Activated CD4-positive, alpha-beta T cell treated with anti-CD3 and anti-CD28 coated beads, Interleukin-2, Interleukin-6, amounts not matched to agents 100 ng/mL and 50 ng/mL, durations not matched to agents 16 hours and 8 hours (primary cell): Measurements from ENCODE around the gene HUNK.
"Not testable (repeated sequence)": the region's sequence is repeated elsewhere in the genome, so short reads cannot be mapped to it uniquely, and the experiment has no call there.

Experiments
- DNase-seq: peaks from one replicate; pipeline ENCODE4 v3.0.0-alpha.2; 2020

The HUNK gene

GRCh38 chr21:31871371-31871770 lies 1.4 kb upstream of the HUNK start:
- not testable (repeated sequence) for DNase-seq

- no peak for DNase-seq
These were observed 758 bp upstream of the HUNK start for GRCh38 chr21:31872072-31872451.

DNA sequence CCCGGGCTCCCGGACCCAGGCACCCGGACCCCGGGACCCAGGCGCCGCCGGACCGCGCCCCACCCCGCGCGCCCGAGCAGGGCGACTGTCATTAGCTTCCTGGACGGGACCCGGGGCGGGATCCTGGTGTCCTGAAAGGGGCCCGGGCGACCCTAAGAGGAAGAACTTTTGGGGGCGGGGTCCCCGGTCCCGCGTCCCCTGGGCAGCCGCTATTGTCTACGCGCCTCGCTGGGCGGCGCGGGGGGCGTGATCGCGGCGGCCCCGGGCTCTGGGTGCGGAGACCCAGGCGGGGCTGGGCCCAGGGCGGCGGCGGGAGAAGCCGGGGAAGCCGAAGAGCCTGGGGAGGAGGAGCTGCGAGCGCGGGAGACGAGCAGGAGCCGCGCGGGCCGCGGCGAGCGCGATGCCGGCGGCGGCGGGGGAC lies 465 bp downstream of the HUNK start:
- DNase-seq: no peak

- peak; percentile 65 for DNase-seq
These were observed 1.1 kb downstream of the HUNK start for GRCh38 chr21:31873696-31874599.

DNA sequence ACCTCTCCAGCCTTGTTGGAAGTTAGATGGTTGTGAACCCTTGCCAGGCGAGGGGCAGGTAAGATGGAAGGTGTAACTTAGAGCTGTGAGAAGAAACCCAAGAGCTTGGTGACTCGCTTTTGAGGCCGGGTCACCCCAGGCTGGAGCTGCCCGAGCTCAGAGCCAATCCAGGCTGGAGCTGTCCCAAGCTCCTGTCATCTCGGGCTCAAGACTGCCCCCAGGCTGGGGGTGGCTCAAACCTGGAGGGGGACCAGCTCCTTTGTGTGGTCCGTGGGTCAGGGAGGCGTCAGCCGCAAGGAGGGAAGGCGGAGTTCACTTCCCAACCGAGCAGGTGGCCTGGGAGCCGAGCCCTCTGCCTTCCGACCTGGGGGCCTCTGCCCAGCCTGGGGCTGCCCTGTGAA lies 2.0 kb downstream of the HUNK start:
- DNase-seq: no peak

DNA sequence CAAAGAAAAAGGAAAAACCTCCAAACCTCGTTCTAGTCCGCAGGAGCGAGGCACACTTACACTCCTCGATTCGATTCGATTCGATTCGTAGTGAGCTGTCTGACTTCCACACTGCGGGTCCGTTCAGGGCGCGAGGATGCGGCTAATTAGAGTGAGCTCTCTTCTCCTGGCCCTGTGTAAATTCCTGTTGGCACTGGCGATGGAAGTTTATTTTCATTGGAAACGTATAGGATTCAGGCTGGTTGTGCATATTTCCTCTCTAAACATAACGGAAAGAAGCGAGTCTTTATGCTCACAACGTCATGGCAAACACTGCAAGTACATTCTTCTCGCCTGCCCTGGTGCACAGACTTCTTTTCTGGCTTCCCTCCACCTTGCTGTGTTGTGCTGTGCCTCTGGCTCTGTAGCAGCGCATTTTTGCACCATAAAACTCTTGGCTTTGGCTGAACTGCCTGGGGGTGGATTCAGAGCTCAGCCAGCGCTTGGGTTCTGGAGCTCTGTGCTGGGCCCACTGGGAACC lies 2.7 kb downstream of the HUNK start:
- no peak for DNase-seq

GRCh38 chr21:31877463-31877957 lies 4.7 kb downstream of the HUNK start:
- no peak for DNase-seq

GRCh38 chr21:31878831-31879230 lies 6.0 kb downstream of the HUNK start:
- DNase-seq: no peak

GRCh38 chr21:31879241-31879650 lies 6.4 kb downstream of the HUNK start:
- DNase-seq: no peak

DNA sequence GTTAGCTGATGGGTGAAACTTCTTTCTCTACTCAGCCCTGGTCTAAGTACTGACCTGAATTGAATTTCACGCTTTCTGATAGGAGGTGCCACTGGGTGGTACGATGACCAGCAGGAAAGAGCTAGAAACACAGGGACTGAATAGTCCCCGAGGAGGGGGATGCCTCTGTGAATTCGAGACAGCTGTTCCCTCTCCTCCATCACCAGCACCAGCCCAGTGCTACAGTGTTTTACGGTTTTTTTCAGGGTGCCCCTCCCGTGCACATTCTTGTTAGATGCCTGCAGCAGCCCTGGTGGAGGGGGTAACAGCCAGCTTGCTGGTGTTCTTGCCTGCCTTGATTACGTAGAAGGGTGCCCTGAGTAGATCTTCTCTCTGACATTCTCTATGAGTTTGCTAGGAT lies 7.1 kb downstream of the HUNK start:
- DNase-seq: no peak

DNA sequence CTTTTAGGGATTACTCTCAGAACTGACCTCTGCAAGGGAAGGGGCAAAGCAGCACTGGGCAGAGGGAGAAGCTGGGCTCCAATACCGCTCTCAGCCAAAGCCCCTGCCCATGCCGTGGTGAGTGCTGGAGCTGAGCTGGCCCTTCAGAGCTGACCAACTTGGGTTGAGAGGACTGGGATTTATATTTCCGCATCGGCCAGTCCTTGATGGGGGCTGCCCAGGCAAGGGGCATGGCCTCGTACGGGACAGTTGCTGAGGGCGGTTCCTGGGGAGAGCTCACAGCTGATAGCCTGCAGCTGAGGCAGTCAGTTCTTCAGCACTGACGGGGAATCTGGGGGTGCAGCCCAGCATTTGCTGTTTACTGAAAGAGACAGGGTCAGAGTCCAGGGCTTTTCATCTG lies 8.0 kb downstream of the HUNK start:
- DNase-seq: no peak

DNA sequence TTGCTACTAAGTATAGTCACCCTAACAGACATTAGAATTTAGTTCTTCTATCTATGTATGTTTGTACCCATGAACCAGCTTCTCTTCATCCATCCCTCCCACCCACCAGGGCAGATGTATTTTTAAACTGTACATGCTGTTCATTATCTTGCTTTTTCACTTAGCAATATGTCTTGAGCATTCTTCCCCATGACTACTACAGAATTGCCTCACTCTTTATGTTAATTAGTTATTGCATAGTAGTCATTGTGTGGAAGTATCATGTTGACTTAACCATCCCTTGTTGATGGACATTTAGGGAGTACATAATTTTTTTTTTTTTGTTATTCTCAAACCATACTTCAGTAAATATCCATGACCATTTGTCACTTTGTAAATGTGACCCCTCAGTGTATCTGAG lies 9.9 kb downstream of the HUNK start:
- DNase-seq: no peak

DNA sequence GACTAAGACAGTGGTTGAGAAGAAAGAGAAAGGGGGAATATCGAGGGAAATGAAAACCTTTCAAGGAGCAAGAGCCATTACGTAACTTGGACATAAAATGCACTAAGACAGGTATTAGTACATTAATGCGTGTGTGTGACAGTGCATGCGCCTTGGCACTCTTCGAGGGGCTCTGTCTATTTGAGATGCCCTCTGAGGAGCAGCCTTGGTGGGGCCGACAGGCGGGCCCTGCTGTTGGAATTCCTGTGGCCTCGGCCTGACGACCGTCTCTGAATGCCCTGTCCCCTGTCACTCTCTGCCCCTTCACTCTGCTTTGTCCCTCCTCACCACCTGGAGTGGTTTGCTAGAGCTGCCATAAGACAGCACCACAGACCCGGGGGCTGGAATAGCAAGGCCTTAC lies 12.3 kb downstream of the HUNK start:
- no peak for DNase-seq

- DNase-seq: no peak
These were observed 14.1 kb downstream of the HUNK start for GRCh38 chr21:31886915-31887314.

DNA sequence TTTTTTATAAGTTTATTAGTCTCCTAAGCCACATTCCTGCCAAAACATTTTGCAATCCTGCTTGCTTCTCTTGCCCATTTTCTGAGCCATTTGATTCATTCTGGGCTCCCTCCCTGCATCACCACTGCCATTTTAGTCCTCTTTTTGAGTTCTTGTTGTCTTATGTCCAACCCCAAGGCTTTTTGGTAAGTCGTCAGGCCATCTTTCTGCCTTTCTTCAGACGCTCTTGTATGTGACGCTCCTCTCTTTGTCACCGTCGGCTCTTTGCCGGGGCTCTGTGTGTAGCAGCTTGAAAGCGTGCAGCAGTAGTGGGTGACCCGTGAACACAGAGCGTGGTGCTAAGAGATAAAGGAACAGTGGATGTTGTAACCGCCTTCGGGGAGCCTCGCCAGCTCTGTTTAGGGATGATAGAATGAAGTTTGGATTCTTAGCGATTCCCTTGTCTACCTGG lies 14.6 kb downstream of the HUNK start:
- no peak for DNase-seq

GRCh38 chr21:31888936-31889371 lies 16.1 kb downstream of the HUNK start:
- DNase-seq: no peak

DNA sequence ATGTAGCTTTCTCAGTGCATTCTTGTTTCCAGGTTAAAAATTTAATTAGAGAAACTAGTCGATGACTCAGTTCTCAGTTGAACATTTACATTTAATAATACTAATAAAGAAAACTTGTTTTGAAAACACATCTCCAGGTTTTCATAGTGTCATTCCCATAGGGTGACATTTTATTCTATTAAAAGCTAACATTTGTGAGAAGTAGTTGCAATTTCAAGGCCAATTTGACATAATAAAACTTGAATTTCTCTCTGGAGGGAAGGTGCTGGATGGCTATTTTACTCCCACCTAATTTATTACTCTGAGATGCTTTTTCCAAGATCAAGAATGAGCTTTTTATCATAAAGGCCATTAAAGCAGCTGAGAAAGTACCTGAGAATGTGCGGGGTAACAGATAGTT lies 16.6 kb downstream of the HUNK start:
- no peak for DNase-seq

DNA sequence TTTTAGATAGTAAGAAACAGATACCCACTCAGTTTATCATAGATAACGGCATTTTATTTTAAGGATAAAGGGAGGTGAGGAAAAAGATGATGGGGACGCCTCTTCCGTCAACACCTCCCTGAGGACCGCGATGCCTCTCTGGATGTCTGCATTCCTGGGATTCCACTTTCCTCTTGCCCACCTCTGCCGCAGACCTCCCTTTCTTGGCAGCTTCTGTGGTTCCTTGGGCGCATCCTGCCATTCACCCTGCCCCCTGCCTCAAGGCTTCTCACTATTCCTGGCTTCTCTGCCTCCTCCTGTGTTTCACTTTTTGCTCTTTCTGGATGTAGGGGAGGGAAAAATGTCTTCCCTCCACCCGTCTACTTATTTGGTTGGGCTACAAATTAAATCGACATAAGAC lies 19.9 kb downstream of the HUNK start:
- DNase-seq: no peak

- no peak for DNase-seq
These were observed 21.1 kb downstream of the HUNK start for GRCh38 chr21:31893851-31894415.

DNA sequence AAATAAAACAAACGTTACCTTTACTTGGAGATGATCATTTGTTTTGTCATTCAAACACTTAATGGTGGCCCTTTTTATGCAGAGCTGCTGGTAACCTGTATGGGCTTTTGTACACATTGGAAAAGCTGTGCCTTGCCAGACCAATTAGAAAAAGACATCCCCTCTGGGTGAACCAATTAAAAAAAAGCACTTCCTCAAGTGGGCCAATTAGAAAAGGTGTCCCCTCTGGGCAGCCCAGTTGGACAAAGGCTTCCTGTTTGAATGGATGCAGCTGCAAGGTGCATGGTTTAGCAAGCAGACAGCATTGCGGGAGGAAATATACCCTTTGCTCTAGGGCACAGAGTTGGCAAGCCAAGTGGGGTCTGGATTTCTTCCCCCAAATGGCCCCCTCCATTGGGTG lies 21.6 kb downstream of the HUNK start:
- no peak for DNase-seq

DNA sequence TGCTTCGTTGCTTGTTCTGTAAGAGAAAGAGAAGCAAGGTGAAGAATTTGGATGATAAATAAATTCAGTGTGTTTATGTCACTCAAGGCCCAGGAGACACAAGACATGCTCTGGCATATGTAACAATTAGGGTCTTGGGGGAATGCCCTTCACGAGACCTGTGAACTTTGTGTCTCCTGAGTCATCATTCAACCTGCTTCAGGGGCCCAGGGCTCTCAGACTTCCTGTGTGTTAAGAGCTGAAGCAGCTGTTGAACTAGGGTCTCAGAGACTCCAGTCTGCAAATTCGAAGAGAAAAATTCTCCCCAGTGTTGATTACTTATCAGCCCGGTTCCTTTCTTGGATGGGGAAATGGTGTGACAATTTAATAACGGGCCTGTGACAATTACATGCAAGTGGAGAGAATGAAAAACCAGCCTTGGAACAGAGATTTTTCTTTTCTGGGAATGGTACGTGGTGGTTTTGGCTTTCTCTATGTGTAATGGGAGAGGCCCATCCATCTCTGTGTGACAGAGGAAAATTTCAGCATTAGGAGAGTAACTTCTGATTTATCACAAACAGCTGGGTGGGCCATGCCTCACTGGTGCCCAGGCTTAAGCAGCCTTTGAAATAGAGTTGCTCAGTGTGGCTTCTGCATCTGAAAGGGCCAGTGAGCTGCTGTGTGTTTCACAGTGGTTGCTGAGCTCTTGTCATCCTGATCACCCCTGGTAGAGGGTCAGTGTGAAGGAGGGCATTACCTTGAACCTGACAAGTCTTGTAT lies 22.4 kb downstream of the HUNK start:
- DNase-seq: no peak

DNA sequence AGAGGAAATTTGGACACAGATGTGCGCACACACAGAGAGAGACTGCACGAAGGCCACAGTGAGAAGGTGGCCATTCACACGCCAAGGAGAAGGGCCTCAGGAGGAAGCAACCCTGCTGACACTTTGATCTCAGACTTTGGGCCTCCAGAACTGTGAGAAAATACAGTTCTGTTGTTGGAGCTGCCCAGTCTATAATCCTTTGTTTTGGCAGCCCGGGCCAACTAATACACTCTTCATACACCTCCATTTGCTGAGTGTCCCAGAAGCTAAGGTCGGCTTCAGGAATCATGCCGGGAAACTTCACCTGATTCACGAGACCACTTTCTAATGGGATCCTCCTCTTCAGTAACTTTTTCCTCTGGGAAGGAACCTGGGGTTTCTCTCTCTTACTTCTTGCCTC lies 23.2 kb downstream of the HUNK start:
- DNase-seq: no peak

GRCh38 chr21:31897311-31897710 lies 24.5 kb downstream of the HUNK start:
- DNase-seq: no peak
